NCI-H510A (cell line): ENCODE measurements around the gene PSMA7.
"Not testable (repeated sequence)": the region's sequence is repeated elsewhere in the genome, so short reads cannot be mapped to it uniquely, and the experiment has no call there.

Experiments
- DNase-seq: peaks from one replicate; lab custom pipeline; 2025; lab: John Stamatoyannopoulos, UW

Gene PSMA7

GRCh38 chr20:62119115-62119514 is 24.1 kb downstream of the PSMA7 start:
- no peak for DNase-seq

- DNase-seq = no peak
These were observed 24.8 kb downstream of the PSMA7 start for GRCh38 chr20:62118113-62119043.

GRCh38 chr20:62117658-62118057 is 25.5 kb downstream of the PSMA7 start:
- DNase-seq = no peak

- no peak for DNase-seq
These were observed 25.9 kb downstream of the PSMA7 start for GRCh38 chr20:62117362-62117646.

GRCh38 chr20:62116558-62117361 is 26.4 kb downstream of the PSMA7 start:
- no peak for DNase-seq

GRCh38 chr20:62115800-62116407 is 27.3 kb downstream of the PSMA7 start:
- DNase-seq = not testable (repeated sequence)

- no peak for DNase-seq
These were observed 28.3 kb downstream of the PSMA7 start for GRCh38 chr20:62114894-62115293.

GRCh38 chr20:62112368-62112767 is 30.8 kb downstream of the PSMA7 start:
- DNase-seq = no peak

- no peak for DNase-seq
These were observed 32.0 kb downstream of the PSMA7 start for GRCh38 chr20:62111148-62111547.

GRCh38 chr20:62105592-62105991 is 37.6 kb downstream of the PSMA7 start:
- DNase-seq = no peak

GRCh38 chr20:62104791-62105345 is 38.3 kb downstream of the PSMA7 start:
- no peak for DNase-seq

GRCh38 chr20:62104234-62104789 is 38.9 kb downstream of the PSMA7 start:
- DNase-seq = no peak

- no peak for DNase-seq
These were observed 39.5 kb downstream of the PSMA7 start for GRCh38 chr20:62103508-62104233.

GRCh38 chr20:62101078-62101477 is 42.1 kb downstream of the PSMA7 start:
- no peak for DNase-seq

- no peak for DNase-seq
These were observed 45.2 kb downstream of the PSMA7 start for GRCh38 chr20:62097881-62098407.

- no peak for DNase-seq
These were observed 46.5 kb downstream of the PSMA7 start for GRCh38 chr20:62096421-62097380.

GRCh38 chr20:62089393-62089792 is 53.8 kb downstream of the PSMA7 start:
- DNase-seq = no peak

- DNase-seq = no peak
These were observed 54.7 kb downstream of the PSMA7 start for GRCh38 chr20:62088258-62089127.

GRCh38 chr20:62087632-62088031 is 55.6 kb downstream of the PSMA7 start:
- DNase-seq = no peak
